ENCODE measurements around the gene DAB1.
A peak's percentile ranks its signal among the peaks of the same experiment; 100 is the strongest.

The DAB1 gene

DNA sequence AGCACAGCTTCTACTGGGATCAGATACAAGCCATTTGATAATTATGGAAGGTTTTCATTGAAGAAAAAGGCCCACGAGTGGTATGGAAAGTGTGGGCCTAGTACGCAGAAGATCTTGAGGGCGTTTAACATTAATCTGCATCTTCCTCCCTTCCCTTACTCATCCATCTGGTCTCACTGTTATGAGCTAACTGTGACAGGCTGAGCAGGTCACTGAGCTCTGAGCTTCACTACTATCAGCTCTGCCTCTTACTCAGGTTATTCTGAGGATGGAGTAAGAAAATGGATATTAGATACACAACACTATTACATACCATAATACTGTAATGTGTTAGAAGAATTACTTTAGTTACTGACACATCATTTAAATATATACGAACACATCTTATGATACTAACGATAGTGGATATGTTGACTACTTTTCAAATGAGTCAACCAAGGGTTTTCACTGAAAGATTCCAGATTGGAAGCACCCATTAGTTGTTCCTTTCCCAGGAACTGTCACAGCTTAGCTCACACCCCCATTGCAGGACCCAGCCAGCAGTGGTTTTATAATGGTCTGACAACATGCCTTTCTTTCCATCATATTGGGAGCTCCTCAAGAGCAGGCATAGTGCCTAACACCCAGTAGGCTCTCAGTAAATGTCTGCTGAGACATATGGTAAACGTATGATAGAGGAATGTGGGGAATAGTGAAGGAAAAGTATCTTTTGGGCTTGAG lies 360.3 kb downstream of the DAB1 start:
- no peak for DNase-seq

DNA sequence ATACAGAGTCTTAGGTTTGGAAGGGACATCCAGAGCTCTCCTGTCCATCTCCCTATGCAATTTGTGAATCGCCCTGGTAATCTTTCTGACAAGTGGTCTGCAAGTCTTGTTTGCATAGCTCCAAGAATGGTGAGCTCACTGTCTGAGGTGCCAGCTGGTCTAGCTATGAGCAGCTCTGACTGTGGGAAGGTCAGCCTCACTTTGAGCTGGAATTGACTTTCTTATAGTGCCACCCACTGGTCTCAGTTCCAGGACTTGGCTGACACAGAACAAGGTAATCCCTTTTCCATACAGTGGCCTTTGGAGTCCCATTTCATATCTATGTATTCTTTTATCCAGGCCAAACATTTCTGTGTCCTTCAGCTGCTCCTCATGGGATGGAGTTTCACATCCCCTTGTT lies 362.5 kb downstream of the DAB1 start:
- DNase-seq = peak; percentile 58

DNA sequence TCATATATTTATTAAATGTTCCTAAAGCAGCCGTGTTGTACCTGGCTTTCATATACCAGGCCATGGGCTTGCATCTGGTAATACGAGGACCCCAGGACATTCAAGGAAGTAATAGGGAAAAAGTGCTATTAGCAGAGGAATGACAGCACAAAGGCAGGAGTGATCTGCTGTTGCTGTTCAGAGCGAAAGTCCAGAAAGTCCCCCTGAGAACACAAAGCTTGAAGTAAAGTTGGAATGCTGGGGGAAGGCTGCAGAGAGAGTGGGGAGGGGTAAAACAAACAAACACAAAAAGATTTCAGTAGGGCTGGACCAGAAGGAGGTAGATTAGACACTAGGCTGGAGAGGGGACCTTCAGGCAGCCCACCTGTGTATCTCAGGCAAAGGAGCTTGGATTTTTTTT lies 363.4 kb downstream of the DAB1 start:
- no peak for DNase-seq

DNA sequence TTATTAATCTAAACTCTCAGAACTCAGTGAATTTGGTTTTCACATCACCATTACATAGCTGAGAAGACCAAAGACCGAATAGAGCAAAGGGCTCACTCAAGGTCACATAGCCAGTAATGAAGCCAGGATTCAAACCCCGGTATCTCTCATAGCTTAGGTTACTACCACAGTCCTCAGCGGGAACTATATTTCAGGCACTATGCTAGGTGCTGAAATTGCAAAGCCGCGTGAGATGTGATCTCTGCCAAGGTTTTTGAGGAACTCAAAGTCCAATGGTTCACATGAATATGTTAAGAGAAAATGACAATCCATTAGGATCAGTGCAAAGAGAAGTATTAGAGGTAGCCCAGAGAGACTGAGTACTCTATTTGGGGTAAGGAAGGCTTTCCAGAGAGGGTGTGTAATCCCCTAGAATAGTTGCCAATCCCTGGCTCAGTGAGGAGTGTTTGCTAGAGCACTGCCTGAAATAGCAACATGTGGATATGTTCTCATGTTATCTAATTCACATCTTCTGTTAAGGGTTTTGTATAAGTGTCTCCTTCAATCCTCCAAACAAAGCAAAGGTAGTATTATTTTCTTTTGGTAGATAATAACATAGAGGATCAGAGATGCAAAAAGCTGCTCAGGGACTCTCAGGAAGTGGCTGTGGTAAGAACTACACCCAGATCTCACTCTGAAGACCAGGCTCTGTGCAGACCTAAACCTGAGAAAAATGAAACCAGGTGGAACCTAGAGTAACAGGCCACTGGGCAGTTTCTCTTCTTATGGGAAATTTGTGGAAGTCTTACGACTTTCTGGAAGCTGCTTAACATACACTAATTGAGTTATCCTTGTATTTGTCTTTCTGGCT lies 365.0 kb downstream of the DAB1 start:
- no peak for DNase-seq

DNA sequence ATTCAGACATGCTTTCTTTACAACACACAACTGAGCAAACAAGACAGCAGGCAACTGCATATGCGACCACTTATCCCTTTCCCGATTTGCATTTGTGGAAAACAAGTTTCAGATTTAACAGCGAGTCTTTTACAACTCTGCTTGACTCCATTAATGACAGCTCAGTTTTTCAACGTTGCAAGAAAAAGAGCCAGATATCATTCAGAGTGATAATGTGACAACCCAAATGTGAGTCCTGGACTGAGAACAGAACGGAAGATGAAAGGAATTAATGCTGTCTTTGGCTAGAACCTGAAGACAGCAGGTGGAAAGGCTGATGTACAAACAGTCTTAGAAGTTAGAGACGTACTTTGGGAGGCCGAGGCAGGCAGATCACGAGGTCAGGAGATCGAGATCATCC lies 375.0 kb downstream of the DAB1 start:
- no peak for DNase-seq

DNA sequence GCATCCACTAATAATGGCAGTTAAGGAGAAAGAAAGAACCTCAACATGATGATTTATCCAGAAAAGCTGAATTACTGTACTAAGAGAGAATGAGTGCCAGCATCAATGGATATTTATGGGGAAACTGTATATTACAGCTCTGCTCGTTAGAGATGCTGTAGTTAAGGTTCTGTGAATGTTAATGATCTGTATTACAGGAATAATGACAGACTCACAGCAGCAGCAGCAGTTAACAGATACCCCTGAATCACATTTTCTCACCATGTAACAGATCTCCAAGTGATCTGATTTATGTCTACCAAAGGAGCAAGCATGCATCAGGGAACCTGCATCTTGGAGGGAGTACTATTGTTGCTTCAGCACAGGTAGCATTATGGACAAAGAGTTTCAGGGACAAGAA lies 377.4 kb downstream of the DAB1 start:
- DNase-seq = no peak

DNA sequence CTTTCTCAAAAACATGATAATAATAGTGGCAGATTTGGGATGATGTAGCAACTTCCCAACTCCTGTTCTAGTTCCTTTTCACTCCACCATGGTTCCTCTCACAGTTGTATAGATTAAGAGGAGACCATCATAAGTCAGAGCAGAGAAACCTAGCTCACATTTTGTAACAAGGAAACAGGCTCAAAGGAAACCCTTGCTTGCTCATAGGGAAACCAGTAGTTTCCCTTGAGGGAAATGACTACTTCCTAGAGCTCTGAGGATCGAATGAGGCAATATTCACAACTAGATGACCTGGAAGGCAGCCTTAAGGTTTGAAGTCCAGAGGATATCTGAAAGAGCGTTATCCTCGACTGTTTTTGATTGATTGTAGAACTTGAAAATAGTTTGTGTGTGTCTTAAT lies 382.0 kb downstream of the DAB1 start:
- no peak for DNase-seq

DNA sequence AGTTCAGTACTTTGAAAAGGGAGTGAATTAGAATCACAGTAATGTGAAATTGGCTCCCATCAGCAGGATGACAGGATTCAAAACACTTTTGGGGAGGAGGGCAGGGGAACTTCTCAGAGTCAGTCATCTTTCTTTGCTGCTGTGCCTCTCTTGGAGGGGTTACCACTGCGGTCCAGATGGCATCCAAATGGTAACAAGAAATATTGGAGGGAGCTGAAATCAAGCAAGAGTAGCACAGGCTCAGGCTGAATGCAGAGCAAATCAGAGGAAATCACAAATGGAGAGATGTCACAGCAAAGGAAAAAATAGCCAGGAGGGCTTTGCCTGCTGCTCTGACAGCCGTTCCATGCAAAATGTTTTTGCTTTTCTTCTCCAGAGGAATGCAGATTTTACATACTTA lies 383.0 kb downstream of the DAB1 start:
- no peak for DNase-seq

DNA sequence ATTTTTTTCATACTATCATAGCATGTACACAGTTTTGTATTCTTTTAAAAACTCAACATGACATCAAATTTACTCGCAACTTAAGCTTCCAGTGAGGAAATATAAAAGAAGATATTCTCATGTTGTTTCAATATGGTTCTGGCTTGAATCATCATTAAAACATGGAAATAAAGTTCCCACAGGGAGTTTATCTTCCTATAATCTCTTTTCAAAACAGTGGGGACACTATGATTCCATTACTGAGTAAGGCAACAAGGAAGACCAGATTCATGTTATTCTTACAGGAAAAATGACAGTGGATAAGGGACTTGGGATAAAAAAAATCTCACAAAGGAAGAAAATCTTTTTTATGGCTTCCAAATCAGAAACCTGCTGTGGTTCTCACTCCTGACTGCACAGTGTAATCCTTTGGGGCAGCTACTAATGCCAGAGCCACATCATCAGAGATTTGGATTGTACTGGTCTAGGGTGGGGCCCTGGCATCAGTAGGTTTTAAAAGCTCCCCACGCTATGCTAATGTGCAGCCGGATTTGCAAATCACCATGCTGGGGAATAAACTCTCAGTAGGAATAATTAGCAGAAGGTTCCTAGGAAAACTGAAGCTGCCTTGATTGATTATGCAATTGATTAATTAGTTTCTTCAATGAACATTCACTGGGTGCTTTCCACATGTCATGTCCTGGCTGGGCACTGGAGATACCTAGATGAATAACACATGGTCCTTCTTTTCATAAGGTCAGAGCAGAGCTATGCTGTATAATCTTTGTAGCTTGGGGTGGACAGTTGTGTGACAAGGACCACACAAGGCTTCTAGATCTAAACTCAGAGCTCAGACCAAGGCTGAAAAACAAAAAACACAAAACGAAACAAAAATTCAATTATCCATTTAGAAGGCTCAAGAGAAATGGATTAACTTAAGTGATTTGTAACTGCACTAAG lies 386.9 kb downstream of the DAB1 start:
- no peak for DNase-seq

DNA sequence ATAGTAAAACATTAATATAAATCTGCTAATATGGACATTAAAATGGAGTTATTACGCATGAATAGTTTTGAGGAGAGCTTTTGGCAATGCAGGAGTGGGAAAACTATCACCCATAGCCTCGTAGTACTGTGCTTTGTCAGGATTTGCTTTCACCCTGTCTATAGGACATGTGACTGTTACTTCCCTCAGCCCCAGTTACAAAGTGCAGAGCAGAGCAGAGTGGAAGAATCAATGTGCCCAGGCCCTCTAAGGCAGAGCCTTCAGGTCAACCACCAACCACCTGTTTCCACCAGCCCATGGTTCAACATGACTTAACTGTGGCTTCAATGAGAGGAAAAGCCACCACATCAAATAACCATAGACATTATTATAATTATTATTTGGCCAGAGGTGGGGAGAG lies 389.1 kb downstream of the DAB1 start:
- DNase-seq = no peak

DNA sequence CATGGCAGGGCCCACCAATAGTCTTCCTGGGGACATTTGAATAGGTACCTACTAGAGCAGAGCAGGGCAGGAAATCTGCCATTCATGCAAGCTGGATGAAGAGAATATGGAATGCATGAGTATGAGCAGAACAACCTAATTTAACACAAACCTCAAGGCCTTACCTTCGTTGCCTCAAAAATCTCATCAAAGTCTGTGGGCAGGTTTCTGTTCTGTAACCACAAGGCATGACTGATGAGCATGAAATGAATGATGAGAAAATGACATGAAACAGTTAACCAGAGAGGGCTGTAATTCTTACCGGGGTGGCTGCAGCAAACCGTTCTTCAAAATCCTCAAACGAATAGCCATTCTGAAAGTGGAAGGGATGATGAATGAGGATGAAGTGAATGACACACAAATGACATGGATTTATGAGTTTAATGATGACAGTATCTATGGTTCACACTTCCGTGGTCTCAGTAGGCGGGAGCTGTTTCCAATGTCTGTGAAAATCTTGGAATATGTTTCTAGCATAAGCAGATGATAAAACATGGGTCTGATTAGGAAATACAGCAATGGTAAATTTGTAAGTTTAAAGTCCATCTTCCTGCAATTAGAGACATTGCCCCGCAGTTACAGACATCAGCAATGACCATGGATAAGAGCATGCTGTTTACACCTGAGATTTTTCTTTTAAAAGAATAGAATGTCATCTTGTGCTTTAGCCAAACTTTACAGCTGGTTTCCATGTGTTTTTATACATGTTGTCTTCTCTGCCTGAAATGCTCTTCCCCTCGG lies 390.4 kb downstream of the DAB1 start:
- no peak for DNase-seq

DNA sequence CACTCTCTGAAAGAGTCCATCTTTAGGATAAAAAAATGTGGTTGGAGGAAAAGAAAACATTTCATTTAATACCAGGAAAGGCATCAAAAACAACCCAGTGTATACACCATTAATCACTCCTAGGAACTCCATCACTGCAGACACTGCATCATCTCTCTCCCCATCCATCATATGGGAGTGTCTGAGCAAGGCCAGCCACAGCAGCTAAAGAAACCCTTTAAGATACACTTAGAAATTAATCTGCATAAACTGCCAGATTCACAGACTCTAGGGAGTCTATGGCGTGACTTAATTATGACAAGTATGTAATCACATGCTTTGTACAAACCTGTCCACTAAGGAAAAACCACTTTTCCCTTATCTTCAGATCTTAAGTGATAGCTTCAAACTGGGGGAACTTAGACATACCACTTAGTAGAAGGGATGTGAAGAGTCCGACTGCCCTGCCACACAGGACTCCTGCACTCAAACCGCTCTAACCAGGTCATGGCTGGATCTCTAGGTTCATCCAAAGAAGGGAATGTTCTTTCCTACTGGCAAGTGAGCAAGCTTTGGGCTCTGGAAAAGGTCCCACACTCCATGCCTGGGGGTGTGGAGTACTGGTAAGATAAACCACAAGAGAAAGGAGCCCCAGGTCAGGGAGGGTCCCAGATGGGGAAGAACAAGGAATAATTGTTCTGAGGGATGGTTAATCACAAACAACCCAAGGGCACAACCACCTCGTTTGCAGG lies 397.1 kb downstream of the DAB1 start:
- DNase-seq = no peak

DNA sequence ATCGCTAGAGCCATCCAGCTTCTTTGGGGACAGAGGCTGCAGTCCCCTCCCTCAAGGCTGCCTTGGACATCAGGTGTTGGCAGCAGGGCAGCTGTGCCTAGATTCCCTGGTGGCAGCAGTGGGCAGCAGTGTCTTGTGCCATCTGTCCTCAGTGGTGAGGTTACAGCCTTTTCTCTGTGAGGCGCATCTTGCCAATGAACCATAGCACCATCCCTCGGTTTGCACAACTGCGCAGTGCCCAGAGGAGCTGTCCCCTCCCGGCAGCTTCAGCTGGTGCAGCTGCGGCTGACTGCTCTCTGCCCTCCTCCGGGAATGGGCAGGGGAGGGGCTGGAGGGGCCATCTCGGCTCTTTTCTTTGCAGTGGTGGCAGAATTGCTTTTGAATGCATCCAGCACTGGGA lies 399.0 kb downstream of the DAB1 start:
- DNase-seq = no peak

DNA sequence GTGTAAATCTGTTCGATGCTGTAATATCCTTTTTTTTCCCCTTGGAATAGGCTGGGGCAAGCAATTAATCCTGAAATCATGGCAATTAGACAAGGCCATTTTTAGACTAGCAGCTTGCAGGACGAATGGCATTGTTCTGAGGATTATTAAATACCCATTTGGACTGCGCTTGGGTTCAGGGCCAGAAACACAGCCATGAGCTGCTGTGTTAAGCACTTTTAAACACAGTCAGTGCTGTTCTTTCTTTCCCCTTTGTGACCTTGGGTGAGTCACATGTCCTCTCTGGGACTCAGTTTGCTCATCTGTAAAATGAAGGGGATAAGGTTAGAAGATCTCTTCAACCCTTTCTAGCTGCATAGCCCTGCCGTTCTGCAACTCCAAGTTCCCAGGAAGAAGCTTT lies 399.4 kb downstream of the DAB1 start:
- no peak for DNase-seq

DNA sequence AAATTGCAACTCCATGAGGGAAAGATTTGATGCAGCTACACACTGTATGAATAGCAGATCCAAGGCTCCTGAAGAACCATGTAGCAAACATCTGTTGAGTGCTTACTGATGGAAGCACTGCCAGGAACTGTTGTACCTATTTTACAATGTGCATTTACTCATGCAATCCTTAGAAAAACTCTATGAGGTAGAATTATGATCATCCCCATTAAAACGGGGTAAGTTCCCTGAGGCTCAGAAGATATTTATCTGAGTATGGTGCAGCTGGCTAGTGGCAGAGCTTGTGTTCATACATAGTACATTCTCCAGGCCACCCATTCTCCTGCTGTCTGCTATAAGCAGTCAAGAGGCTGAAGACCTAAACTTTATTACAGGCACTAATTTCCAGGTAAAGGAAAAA lies 403.6 kb downstream of the DAB1 start:
- DNase-seq = no peak

DNA sequence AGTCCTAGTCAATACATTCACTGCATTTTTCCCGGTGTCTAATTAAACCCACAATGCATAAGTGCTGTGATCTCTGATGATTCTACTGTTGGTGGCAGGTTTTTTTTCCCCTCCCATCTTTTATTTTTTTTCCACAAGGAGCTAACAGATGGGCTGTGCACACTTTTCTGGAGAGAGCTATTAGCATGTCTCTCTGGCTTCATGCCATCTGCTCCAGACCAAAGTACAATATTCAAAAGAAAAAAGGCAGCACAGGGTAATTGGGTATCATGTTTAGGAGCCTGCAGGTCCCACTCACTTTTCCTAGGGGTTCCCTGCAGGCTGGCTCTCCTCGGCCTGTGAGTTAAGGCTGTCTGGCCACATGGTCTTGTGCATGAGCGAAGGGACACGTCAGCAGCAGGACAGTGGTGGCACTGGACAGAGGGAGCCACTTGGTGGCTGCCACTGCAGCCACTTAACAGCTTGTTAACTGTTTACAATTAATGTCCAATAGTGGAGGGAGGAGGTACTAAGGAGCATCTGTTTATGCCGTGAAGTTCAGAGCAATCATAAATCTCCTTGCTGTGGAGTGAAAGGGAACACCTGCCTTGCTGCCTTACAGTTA lies 404.5 kb downstream of the DAB1 start:
- DNase-seq = no peak

DNA sequence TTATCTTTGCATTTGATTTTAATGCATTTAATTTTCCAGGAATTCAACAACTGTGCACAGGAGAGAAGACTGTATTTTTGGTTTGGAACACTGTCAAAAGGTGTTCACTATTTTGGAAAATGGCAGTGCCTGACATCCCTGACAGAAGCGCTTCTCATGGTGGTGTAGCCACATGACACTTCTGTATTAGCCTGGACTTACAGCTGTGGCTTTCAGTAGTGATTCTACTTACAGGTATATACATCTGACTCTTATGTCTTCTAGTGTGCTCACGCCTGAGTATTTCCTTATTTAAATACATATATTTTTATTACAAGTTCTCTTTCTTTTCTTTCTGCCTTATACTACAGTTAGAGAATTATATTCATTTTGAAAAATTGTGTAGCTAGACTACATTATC lies 405.7 kb downstream of the DAB1 start:
- no peak for DNase-seq

DNA sequence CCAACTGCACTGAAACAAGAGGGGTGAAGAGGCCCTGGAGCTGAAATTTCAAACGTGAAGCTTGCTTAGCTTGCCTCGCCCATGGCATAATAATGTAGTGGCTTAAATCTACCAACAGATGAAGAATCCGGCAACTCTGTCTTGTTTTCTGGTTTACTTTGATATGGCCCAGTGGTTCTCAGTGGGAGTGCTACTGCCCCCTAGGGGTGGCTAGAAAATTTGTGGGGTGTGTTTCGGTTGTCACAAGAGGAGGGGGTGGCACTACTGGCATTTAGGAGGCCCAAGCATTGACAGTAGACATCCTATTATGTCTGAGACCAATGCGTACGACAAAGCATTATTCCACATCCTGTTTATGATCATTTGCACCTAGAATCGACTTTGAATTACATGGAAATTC lies 406.1 kb downstream of the DAB1 start:
- DNase-seq = no peak

DNA sequence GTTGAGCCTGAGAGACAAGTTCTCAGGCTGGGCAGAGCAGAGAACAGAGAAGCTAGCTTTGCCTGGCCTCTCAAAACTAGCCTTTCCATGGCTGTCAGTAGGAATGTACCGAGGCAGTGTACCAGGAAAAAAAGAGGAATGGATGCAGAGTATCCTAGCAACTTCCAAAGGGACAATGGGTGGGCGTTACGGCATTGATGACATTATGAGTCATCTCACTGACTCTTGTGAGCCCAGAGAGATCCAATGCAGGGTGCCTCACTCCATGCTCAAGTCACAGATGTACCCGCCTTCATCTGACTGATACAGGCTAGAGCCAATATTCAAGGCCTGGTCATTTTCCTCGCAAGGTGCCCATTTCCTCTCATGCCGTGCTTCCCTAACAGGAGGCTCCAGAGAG lies 406.7 kb downstream of the DAB1 start:
- DNase-seq = peak; percentile 48

DNA sequence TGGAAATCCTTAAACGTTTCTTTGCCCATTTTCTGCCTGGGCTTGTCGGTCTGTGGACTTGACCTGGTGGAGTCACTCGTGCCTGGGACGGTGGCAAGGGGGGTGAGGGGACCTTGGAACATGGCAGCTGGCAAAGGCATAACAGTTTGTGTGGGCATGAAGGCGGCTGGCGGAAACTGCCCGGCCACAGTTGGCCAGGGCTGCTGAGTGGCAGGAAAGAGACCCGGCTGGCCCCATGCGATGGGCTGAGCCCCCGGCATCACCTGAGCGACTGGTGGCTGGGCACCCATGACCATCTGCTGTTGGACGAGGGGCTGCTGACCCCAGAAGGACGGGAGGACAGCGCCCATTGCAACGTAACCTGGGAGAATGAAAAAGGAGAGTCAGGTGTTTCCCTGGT lies 408.8 kb downstream of the DAB1 start:
- no peak for DNase-seq

DNA sequence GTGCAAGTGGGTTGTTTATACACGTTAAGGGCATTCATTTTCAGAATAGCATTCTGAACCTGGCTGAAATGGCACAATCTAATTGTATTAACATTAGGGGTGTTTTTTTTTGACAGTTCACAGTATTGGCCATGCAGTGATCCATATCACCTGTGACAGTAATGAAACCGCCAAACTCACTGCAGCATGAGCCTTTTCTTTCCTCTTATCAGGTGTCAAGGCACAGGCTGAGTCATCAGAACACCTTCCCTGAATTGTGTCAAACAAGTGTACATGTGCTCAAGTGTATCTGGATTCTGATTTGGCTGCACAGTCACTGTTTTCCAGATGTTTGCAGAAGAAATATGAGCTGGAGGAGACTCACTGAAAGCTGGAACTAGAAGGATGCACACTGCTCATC lies 410.3 kb downstream of the DAB1 start:
- DNase-seq = no peak

DNA sequence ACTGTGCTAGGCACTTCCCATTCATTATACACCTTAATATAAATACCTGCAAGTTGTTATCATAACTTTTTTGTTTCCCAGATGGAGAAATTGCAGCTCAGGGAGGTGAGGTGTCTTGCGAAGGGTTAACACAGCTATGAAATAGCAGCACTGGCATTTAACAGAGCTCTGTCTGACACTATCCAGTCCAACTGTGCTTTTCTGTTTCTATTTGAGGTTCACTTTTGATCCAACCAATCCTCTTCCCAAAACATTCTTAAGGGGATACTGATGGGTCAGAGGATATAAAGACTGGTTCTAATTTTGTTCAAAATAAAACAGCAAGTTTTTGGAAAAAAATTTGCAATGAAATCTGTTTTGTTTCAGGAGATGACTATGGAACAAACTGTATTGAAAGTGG lies 411.5 kb downstream of the DAB1 start:
- no peak for DNase-seq
